ENCODE data around the gene DNAL1. TPM values are rescaled to one million over a fixed set of nuclear protein-coding genes. Genes with fewer than 3 reads are reported as not detected.

The DNAL1 gene
- total RNA-seq, 1 donor from 2014 or later, result 5.3 TPM

- peaks cover 19% of the 10 kb centered on the region for H3K4me1 Mint-ChIP-seq (ENCODE audit: low read depth)
- H3K27ac Mint-ChIP-seq, result no peak overlapping the region
- intact Hi-C loops (cut with micrococcal nuclease), result no loop called here
Observed at GRCh38 chr14:73724696-73725095, 79.9 kb downstream of the DNAL1 start.

GRCh38 chr14:73725116-73726024 is 80.6 kb downstream of the DNAL1 start:
- no peaks in the 10 kb centered on the region for H3K9me3 Mint-ChIP-seq
- no peaks in the 10 kb centered on the region for H3K27me3 Mint-ChIP-seq (ENCODE audit: insufficient read depth)
- no peak overlapping the region for H3K4me3 Mint-ChIP-seq
- H3K27ac Mint-ChIP-seq, result peak overlapping the region; percentile 86
- peaks cover 55% of the 10 kb centered on the region for H3K36me3 Mint-ChIP-seq (ENCODE audit: low read depth)
- DNase-seq (ENCODE audit: low spot score), result no peak
- intact Hi-C loops (cut with micrococcal nuclease), result no loop called here
- peaks cover 24% of the 10 kb centered on the region for H3K4me1 Mint-ChIP-seq (ENCODE audit: low read depth)

More at GRCh38 chr14:73724696-73725095, 79.9 kb downstream of the DNAL1 start:
- Mint-ChIP-seq H3K27me3 (ENCODE audit: insufficient read depth) (no peaks in the 10 kb centered on the region), H3K36me3 (ENCODE audit: low read depth) (peaks cover 55% of the 10 kb centered on the region), H3K4me3 (no peak overlapping the region), H3K9me3 (no peaks in the 10 kb centered on the region)
- DNase-seq (ENCODE audit: low spot score), result no peak

GRCh38 chr14:73726025-73726961 is 81.5 kb downstream of the DNAL1 start:
- Mint-ChIP-seq H3K4me3 (no peak overlapping the region), H3K27ac (peak overlapping the region; percentile 86), H3K9me3 (no peaks in the 10 kb centered on the region), H3K4me1 (ENCODE audit: low read depth) (peaks cover 25% of the 10 kb centered on the region), H3K27me3 (ENCODE audit: insufficient read depth) (no peaks in the 10 kb centered on the region), H3K36me3 (ENCODE audit: low read depth) (peaks cover 52% of the 10 kb centered on the region)
- intact Hi-C loops (cut with micrococcal nuclease), result no loop called here
- DNase-seq (ENCODE audit: low spot score), result no peak

- Mint-ChIP-seq H3K9me3 (no peaks in the 10 kb centered on the region), H3K4me3 (no peak overlapping the region), H3K27me3 (ENCODE audit: insufficient read depth) (no peaks in the 10 kb centered on the region), H3K27ac (peak overlapping the region; percentile 55), H3K4me1 (ENCODE audit: low read depth) (peaks cover 30% of the 10 kb centered on the region), H3K36me3 (ENCODE audit: low read depth) (peaks cover 46% of the 10 kb centered on the region)
- intact Hi-C loops (cut with micrococcal nuclease), result no loop called here
- no peak for DNase-seq (ENCODE audit: low spot score)
Observed at GRCh38 chr14:73727166-73727565, 82.4 kb downstream of the DNAL1 start.

GRCh38 chr14:73728717-73729330 is 84.0 kb downstream of the DNAL1 start:
- H3K4me1 Mint-ChIP-seq (ENCODE audit: low read depth), result peaks cover 30% of the 10 kb centered on the region
- peak overlapping the region; percentile 78 for H3K27ac Mint-ChIP-seq
- intact Hi-C loops (cut with micrococcal nuclease), result loop anchor here (1.0 kb wide), 9 partner anchors 14 to 309 kb away; partner anchors contain the start of gene ZNF410
- H3K27me3 Mint-ChIP-seq (ENCODE audit: insufficient read depth), result no peaks in the 10 kb centered on the region
- peaks cover 39% of the 10 kb centered on the region for H3K36me3 Mint-ChIP-seq (ENCODE audit: low read depth)
- peak; percentile 77 for DNase-seq (ENCODE audit: low spot score)
- H3K4me3 Mint-ChIP-seq, result no peak overlapping the region
- H3K9me3 Mint-ChIP-seq, result no peaks in the 10 kb centered on the region

- DNase-seq (ENCODE audit: low spot score), result no peak
- H3K4me3 Mint-ChIP-seq, result no peak overlapping the region
- H3K4me1 Mint-ChIP-seq (ENCODE audit: low read depth), result peaks cover 30% of the 10 kb centered on the region
- no peaks in the 10 kb centered on the region for H3K9me3 Mint-ChIP-seq
- H3K36me3 Mint-ChIP-seq (ENCODE audit: low read depth), result peaks cover 37% of the 10 kb centered on the region
- no peaks in the 10 kb centered on the region for H3K27me3 Mint-ChIP-seq (ENCODE audit: insufficient read depth)
- H3K27ac Mint-ChIP-seq, result peak overlapping the region; percentile 49
- intact Hi-C loops (cut with micrococcal nuclease), result no loop called here
Observed at GRCh38 chr14:73729556-73730265, 84.9 kb downstream of the DNAL1 start.

- H3K4me3 Mint-ChIP-seq, result no peak overlapping the region
- DNase-seq (ENCODE audit: low spot score), result no peak
- no peaks in the 10 kb centered on the region for H3K9me3 Mint-ChIP-seq
- peaks cover 30% of the 10 kb centered on the region for H3K4me1 Mint-ChIP-seq (ENCODE audit: low read depth)
- no peaks in the 10 kb centered on the region for H3K27me3 Mint-ChIP-seq (ENCODE audit: insufficient read depth)
- H3K36me3 Mint-ChIP-seq (ENCODE audit: low read depth), result peaks cover 35% of the 10 kb centered on the region
- intact Hi-C loops (cut with micrococcal nuclease), result no loop called here
- H3K27ac Mint-ChIP-seq, result no peak overlapping the region
Observed at GRCh38 chr14:73731111-73731510, 86.3 kb downstream of the DNAL1 start.

- H3K36me3 Mint-ChIP-seq (ENCODE audit: low read depth), result peaks cover 36% of the 10 kb centered on the region
- no peaks in the 10 kb centered on the region for H3K9me3 Mint-ChIP-seq
- intact Hi-C loops (cut with micrococcal nuclease), result no loop called here
- no peak overlapping the region for H3K4me3 Mint-ChIP-seq
- no peaks in the 10 kb centered on the region for H3K27me3 Mint-ChIP-seq (ENCODE audit: insufficient read depth)
- no peak for DNase-seq (ENCODE audit: low spot score)
- no peak overlapping the region for H3K27ac Mint-ChIP-seq
- peaks cover 30% of the 10 kb centered on the region for H3K4me1 Mint-ChIP-seq (ENCODE audit: low read depth)
Observed at GRCh38 chr14:73732006-73732405, 87.2 kb downstream of the DNAL1 start.

GRCh38 chr14:73736842-73737241 is 92.1 kb downstream of the DNAL1 start:
- peaks cover 20% of the 10 kb centered on the region for H3K4me1 Mint-ChIP-seq (ENCODE audit: low read depth)
- H3K27me3 Mint-ChIP-seq (ENCODE audit: insufficient read depth), result no peaks in the 10 kb centered on the region
- intact Hi-C loops (cut with micrococcal nuclease), result no loop called here
- peaks cover 18% of the 10 kb centered on the region for H3K36me3 Mint-ChIP-seq (ENCODE audit: low read depth)
- no peak for DNase-seq (ENCODE audit: low spot score)
- H3K27ac Mint-ChIP-seq, result no peak overlapping the region
- no peak overlapping the region for H3K4me3 Mint-ChIP-seq
- H3K9me3 Mint-ChIP-seq, result no peaks in the 10 kb centered on the region

GRCh38 chr14:73738518-73739173 is 93.9 kb downstream of the DNAL1 start:
- no peak for DNase-seq (ENCODE audit: low spot score)
- Mint-ChIP-seq H3K4me3 (no peak overlapping the region), H3K4me1 (ENCODE audit: low read depth) (peaks cover 34% of the 10 kb centered on the region), H3K27me3 (ENCODE audit: insufficient read depth) (no peaks in the 10 kb centered on the region), H3K9me3 (no peaks in the 10 kb centered on the region), H3K36me3 (ENCODE audit: low read depth) (peaks cover 18% of the 10 kb centered on the region), H3K27ac (no peak overlapping the region)
- intact Hi-C loops (cut with micrococcal nuclease), result no loop called here

- H3K27ac Mint-ChIP-seq, result no peak overlapping the region
- intact Hi-C loops (cut with micrococcal nuclease), result no loop called here
- no peak for DNase-seq (ENCODE audit: low spot score)
- H3K4me1 Mint-ChIP-seq (ENCODE audit: low read depth), result peaks cover 41% of the 10 kb centered on the region
- no peaks in the 10 kb centered on the region for H3K9me3 Mint-ChIP-seq
- peaks cover 17% of the 10 kb centered on the region for H3K36me3 Mint-ChIP-seq (ENCODE audit: low read depth)
- H3K4me3 Mint-ChIP-seq, result no peak overlapping the region
- no peaks in the 10 kb centered on the region for H3K27me3 Mint-ChIP-seq (ENCODE audit: insufficient read depth)
Observed at GRCh38 chr14:73739174-73739898, 94.5 kb downstream of the DNAL1 start.

All from activated T-helper 1 cell treated with anti-CD3 and anti-CD28 coated beads, Interleukin-12 subunit alpha, Interleukin-12 subunit beta, Interleukin-2, Interleukin-4 antibody, amounts not matched to agents 30 ng/mL and 10 ng/mL and 1 ng/mL, durations not matched to agents 14 hours and 24 hours and 36 hours (primary cell).